HG03280 (cell line): ENCODE measurements around the gene GAS6.
"Not testable (repeated sequence)": the region's sequence is repeated elsewhere in the genome, so short reads cannot be mapped to it uniquely, and the experiment has no call there.

Source experiments
- ATAC-seq: cut with Tn5 transposase; IDR thresholded peaks from one replicate; pipeline ENCODE4 v1.9.1; 2021; ENCODE audit warnings: mild to moderate bottlenecking, moderate library complexity; ENCODE audit not compliant: unreplicated experiment

Gene GAS6

GRCh38 chr13:113874579-113875428, 10.9 kb upstream of the GAS6 start:
- no peak for ATAC-seq

- no peak for ATAC-seq
Observed at GRCh38 chr13:113874177-113874576, 10.3 kb upstream of the GAS6 start.

- no peak for ATAC-seq
Observed at GRCh38 chr13:113869263-113869662, 5.4 kb upstream of the GAS6 start.

GRCh38 chr13:113867913-113868312, 4.0 kb upstream of the GAS6 start:
- ATAC-seq: not testable (repeated sequence)

GRCh38 chr13:113865427-113865826, 1.6 kb upstream of the GAS6 start:
- no peak for ATAC-seq

GRCh38 chr13:113864273-113864890, 506 bp upstream of the GAS6 start:
- no peak for ATAC-seq

GRCh38 chr13:113862931-113863523, 849 bp downstream of the GAS6 start:
- ATAC-seq: peak; percentile 41

GRCh38 chr13:113862191-113862930, 1.5 kb downstream of the GAS6 start:
- ATAC-seq: no peak

- ATAC-seq: no peak
Observed at GRCh38 chr13:113861433-113862030, 2.3 kb downstream of the GAS6 start.

GRCh38 chr13:113860665-113861432, 3.0 kb downstream of the GAS6 start:
- ATAC-seq: no peak

GRCh38 chr13:113860051-113860664, 3.7 kb downstream of the GAS6 start:
- ATAC-seq: no peak

- ATAC-seq: no peak
Observed at GRCh38 chr13:113859311-113860050, 4.4 kb downstream of the GAS6 start.

- ATAC-seq: no peak
Observed at GRCh38 chr13:113857531-113858195, 6.2 kb downstream of the GAS6 start.

GRCh38 chr13:113856716-113857065, 7.2 kb downstream of the GAS6 start:
- no peak for ATAC-seq

- no peak for ATAC-seq
Observed at GRCh38 chr13:113855931-113856715, 7.8 kb downstream of the GAS6 start.

- no peak for ATAC-seq
Observed at GRCh38 chr13:113855012-113855921, 8.6 kb downstream of the GAS6 start.
